SKM-1 treated with dmso at 0.1 percent for 144 hours (cell line): Measurements from ENCODE around the gene WASF3.
"Not testable (repeated sequence)": the region's sequence is repeated elsewhere in the genome, so short reads cannot be mapped to it uniquely, and the experiment has no call there.

Experiments
- DNase-seq: peaks from one replicate; lab custom pipeline; 2025; ENCODE audit not compliant: unreplicated experiment; lab: John Stamatoyannopoulos, UW

The WASF3 gene

DNA sequence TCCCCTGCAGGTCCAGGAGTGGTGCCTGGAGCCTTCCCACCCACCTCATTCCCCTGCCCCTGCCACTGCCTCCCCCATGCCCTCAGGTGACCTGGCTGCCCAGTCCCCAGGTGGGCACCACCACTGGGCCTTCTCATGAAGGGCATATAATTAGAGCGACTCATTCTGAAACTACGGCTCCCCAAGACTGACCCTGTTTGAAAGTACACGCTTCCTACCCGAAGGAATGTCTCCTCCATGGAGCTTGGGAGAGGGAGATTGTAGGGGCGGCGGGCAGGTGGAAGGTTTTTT is 150.5 kb downstream of the WASF3 start:
- DNase-seq, result no peak

DNA sequence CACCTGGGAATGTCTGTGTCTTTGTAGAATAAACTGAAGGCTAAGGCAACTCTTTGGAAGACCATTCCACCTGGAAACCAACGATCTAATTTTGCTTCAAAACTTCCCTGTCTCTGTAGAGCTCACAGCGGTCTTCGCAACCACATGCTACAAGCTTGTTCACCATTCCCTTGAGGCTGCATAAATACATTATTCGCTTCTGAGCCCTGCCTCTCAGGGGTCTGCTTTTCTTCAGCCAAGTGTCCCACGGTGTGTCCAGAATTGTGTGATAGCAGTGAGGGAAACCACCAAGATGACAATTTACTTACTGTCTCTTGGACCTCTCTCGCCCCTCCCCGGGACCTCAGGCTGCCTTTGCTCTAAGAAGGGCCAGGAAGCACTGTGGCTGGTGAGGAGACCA is 152.0 kb downstream of the WASF3 start:
- no peak for DNase-seq

DNA sequence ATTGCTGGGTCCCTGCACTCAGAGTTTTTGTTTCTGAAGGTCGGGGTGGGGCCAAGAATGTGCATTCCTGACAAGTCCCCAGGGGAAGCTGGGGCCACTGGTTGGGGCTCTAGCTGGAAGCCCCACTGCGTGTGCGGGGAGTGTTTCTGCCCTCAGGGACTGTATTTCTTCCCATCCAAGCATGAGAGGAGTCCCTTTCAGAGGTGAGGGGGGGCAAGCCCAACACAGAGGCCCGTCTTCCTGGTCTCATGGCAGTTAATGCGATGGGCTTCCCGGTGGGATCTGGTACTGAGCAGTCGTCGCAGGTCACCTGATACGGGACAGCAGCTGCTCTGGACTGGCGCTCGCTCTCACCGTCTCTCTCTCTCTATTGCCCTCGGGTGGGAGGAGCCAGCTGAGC is 152.7 kb downstream of the WASF3 start:
- no peak for DNase-seq

DNA sequence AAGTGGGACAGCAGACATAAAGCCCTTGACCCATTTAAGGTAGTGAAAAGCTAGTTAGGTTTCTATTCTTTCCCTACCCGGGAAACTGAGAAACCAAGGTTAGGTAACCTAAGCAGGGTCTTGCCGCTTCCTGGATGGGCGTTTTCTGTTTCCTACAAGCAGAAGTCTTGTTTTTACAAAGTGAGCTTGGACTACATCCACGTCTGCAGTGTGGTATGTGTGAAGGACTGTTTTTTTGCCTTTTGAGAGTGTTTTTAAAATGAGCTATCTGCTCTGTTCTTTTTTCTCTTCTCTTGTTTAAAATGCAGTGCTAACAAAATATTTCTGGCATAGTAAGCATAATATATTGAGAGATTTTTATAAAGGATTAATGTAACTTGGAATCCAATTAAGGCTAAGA is 153.7 kb downstream of the WASF3 start:
- no peak for DNase-seq

DNA sequence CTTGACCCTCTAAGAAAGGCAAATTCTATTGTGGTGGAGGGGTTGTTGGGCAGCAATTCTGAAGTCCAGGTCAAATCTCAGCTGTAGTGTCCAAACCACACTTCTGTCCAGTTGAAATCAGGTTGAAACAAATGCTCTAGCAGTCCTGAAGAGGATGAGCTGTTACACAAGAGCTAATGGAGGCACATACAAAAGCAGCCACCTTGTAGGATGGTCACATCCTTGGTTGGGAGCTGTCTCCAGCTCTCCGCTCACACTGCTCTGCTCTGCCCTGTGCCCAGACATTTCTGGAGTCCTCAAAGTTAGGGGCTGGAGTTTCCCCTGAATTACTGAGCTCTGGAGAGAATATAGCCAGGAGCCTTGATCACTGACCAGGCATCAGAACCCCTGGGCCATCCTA is 155.9 kb downstream of the WASF3 start:
- no peak for DNase-seq

DNA sequence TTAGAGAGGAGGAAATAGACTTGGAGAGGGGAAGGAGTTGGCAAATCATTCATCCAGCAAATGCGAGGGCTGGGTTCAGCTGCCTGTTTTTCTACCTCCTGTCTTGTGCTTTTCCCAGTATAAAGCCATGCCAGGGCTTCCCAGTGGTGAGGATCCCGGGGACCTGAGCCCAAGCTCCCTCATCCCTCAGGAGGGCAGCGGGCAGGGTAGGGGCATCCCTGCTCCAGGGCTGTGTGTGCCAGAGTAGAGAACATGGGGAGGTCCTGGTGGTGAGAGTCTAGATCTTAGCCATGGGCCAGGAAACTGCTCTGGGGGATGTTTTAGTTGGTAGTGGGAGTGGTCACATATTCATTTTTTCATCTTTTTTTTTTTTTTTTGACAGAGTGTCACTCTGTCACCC is 159.5 kb downstream of the WASF3 start:
- DNase-seq, result no peak

DNA sequence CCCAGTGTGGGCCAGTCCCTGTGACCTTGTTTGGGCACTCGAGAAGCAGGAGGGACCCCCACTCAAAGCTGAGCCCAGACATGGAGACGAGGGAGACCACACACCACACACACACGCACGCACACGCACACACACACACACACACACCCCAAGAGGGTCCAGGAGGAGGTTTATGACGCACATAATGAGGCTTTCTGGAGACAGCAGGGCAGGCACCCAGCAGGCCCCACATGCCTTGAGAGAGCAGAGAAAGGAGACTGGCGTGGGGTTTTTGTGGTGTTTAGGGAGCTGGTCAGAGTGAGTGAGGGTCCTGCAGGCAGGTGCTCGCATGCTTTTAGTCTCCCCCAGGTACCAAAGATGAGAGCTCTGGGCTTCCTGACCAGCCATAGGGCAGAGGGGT is 160.7 kb downstream of the WASF3 start:
- DNase-seq, result no peak

DNA sequence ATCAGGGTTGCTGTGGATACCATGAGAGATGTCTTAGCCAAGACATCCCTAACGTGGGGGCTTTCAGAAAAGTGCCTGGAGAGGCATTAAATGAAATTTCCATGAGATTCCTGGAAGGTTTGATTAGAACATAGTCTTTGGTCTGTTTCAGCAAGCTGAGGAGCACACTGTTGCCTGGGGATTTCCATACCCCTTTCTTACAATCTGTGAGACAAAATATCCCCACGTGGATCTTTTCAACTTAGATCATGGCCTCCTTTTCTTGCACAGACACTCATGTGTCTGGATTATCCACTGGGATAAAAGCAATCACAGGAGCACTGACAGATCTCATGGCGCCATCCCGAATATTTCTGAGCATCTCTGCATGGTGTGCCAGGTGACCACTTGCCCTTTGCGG is 161.4 kb downstream of the WASF3 start:
- no peak for DNase-seq

- DNase-seq, result peak; percentile 62
These were observed 162.0 kb downstream of the WASF3 start for GRCh38 chr13:26719356-26719945.

DNA sequence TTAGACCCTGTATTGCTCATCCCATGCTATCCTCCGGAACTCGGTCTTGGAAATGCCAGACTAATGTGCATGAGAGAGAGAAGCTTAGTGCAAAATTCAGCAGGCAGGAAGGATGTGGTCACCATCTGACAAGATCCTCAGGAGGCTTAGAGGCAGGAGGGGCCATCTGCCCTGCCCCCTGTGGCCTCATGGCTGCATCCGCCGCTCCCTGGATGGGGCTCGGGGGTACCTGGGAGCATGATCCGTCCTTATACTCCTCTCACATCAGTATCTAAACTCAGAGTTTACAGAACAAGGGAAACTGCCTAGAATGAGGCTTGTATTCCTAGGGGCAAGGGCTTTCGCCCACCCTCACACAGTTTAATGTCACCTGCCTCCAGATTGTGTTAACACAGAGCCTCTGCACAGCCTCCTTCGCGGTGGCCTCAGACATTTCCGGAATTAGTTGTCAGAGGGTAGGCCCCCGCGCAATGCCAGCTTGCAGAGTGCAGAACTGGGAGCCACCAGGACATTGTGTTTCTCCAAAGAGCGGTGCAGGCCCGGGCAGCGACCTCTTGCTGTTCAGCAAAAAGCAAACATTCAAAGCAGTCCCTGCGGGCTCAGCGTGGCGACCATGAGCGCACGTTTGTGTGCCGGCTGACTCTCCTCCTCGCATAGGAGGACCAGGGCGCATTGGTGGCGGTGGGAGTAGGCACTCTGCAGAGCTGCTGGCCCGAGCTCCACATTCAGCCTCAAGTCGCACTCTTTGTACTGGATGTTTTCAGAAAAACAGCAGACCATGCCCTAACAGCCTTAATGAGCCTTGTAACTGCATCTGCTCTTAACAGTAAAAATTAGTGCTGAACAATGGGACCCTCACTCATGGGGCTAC is 164.0 kb downstream of the WASF3 start:
- DNase-seq, result peak; percentile 80

DNA sequence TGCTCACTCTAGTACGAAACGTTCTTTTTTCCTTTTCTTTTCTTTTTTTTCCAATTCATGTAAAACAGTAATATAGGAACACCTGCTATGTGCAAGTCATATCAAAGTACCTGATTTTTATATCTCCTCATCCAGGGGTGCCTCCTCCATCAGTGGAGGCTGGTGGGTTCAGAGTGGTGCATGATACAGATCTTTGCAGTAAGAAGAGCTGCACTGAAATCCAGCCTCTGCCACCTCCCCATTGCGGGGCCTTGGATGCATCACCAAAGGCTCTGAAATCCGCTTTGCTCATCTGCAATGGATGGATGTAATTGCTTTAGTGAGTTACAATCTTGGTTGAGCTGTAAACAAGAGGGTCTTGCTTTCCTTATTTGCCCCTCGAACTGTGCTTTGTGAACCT is 164.8 kb downstream of the WASF3 start:
- DNase-seq, result no peak

DNA sequence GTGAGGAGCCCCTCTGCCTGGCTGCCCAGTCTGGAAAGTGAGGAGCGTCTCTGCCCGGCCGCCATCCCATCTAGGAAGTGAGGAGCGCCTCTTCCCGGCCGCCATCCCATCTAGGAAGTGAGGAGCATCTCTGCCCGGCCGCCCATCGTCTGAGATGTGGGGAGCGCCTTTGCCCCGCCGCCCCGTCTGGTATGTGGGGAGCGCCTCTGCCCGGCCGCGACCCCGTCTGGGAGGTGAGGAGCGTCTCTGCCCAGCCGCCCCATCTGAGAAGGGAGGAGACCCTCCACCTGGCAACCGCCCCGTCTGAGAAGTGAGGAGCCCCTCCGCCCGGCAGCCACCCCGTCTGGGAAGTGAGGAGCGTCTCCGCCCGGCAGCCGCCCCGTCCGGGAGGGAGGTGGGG is 166.1 kb downstream of the WASF3 start:
- DNase-seq, result not testable (repeated sequence)

- DNase-seq, result no peak
These were observed 169.2 kb downstream of the WASF3 start for GRCh38 chr13:26726684-26727083.

GRCh38 chr13:26727122-26727521 is 169.6 kb downstream of the WASF3 start:
- DNase-seq, result no peak

DNA sequence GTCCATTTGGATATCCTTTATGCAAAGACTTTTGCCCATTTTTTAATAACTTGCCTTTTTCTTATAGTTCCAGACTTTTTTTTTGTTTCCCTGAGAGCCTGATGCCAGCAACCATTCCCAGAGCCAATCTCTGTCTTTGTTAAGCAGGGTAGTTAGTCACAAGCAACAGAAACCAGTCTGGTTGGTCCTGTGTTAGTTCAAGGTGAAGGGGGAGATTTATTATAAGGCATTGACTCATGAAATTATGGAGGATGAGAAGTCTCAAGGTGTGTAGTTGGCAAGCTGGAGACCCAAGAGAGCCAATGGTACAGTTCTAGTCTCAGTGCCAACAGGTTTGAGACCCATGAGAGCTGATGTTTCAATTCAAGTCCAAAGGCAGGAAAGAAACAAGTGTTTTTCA is 170.2 kb downstream of the WASF3 start:
- DNase-seq, result no peak

DNA sequence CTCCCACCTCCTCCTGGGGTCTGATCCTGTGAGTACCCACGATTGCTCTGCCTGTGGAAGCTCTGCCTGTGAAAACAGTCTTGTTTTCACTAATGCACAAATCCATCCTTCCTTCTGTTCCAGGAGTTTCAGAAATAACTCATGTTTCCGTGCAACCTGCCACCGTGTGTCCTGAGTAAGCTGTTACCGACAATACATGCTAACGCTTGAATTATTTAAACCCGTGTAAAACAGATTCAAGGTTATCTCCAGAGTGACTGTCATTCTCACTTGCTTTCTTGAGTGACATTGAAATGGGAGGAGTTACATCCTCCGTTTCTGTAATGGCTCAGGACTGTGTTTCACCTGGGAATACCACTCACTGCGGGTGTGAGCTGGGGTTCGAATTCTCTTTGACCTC is 178.2 kb downstream of the WASF3 start:
- no peak for DNase-seq
